ENCODE measurements around the gene TUBD1. TPM values are rescaled to one million over a fixed set of nuclear protein-coding genes. Genes with fewer than 3 reads are reported as not detected.
"Not testable (repeated sequence)": the region's sequence is repeated elsewhere in the genome, so short reads cannot be mapped to it uniquely, and the experiment has no call there.

TUBD1 gene
- total and polyA plus RNA-seq, 3 donors from 2014 or later, result 7.8 to 13.9 (median 12.9) TPM

DNA sequence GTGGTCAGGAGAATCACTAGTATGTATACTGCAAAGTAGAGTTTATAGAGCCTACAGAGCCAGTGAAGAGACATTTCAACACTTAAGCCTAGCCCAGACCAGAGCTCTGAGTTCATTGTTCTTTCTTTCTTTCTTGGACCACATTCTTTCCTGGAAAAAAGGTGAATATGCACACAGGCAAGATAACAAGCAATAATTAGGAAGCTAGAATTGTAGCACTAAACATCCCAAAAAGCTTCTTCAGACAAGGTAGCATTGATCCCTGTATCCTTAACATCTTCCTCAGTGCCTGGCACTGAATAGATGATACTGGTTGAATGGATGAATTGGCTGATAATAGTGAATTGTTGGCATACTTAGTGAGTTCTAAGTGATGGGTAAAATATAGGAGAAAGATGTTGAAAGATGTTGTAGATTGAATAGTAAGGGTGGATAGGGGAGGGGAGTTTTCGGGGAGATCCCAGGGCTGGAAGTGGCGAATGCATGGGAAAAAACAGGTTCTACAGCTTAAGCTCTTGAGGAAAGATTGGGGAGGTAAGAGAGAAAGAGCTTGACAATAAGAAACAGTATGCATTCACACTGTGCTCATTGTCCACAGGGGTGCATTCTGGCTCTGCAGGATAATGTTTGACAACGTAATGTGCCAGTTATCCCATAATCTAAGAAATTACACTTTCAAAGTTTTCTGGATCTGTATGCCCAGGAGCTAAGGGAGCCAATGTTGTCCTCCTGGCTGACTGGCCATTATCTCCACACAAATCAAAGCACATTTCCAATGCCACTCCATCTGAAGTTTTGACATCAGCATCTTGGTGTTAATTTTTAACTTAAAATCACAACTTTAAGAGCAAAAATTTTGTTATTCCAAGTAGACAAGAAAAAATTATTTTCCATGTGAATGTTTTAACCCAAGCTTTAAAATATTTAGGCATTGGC, 35.6 kb downstream of the TUBD1 start:
- no peaks in the 10 kb centered on the region for H3K27me3 ChIP-seq
- no peaks in the 10 kb centered on the region for H3K36me3 ChIP-seq (ENCODE audit: low read depth, missing control alignments)
- TF ChIP-seq CTCF (IDR thresholded peaks at IDR 0.05) (no peak), POLR2A (IDR thresholded peaks at IDR 0.05) (no peak)
- H3K9me3 ChIP-seq, result no peaks in the 10 kb centered on the region
- WGBS, 2 donors, result 89 to 91% methylated on average over 3 of the region's 3 CpGs
- DNase-seq, result no peak
- no peak overlapping the region for H3K27ac ChIP-seq
- intact Hi-C loops (cut with DNase I; ENCODE audit: low total_unique reads), result no loop called here
- no peak overlapping the region for H3K4me3 ChIP-seq
- H3K4me1 ChIP-seq, result peaks cover 16% of the 10 kb centered on the region

- intact Hi-C loops (cut with DNase I; ENCODE audit: low total_unique reads); H3K4me3 ChIP-seq; H3K9me3 ChIP-seq; H3K36me3 ChIP-seq (ENCODE audit: low read depth, missing control alignments); DNase-seq; H3K27me3 ChIP-seq: not testable (repeated sequence)
- WGBS, 2 donors, result 66 to 76% methylated on average over 10 of the region's 10 CpGs
- peaks cover 26% of the 10 kb centered on the region for H3K4me1 ChIP-seq
- peak overlapping the region in 1 of 2 donors; percentile 38 for H3K27ac ChIP-seq
These were observed 38.6 kb downstream of the TUBD1 start for GRCh38 chr17:59853919-59854729.

GRCh38 chr17:59853168-59853918, 39.4 kb downstream of the TUBD1 start:
- TF ChIP-seq POLR2A (IDR thresholded peaks at IDR 0.05), result no peak
- TF ChIP-seq CTCF (IDR thresholded peaks at IDR 0.05), result no peak
- 61 to 73% methylated on average over 14 of the region's 14 CpGs for WGBS, 2 donors
- Histone ChIP-seq H3K27ac (peak overlapping the region in 1 of 2 donors; percentile 38), H3K27me3 (no peaks in the 10 kb centered on the region), H3K9me3 (no peaks in the 10 kb centered on the region), H3K4me1 (peaks cover 26% of the 10 kb centered on the region), H3K36me3 (ENCODE audit: low read depth, missing control alignments) (no peaks in the 10 kb centered on the region), H3K4me3 (no peak overlapping the region)
- intact Hi-C loops (cut with DNase I; ENCODE audit: low total_unique reads), result no loop called here
- no peak for DNase-seq

GRCh38 chr17:59852847-59853167, 39.9 kb downstream of the TUBD1 start:
- intact Hi-C loops (cut with DNase I; ENCODE audit: low total_unique reads); H3K4me3 ChIP-seq; H3K27me3 ChIP-seq; DNase-seq; H3K36me3 ChIP-seq (ENCODE audit: low read depth, missing control alignments); H3K9me3 ChIP-seq: not testable (repeated sequence)
- peaks cover 28% of the 10 kb centered on the region for H3K4me1 ChIP-seq
- 93 to 95% methylated on average over 7 of the region's 7 CpGs for WGBS, 2 donors
- H3K27ac ChIP-seq, result peak overlapping the region in 1 of 2 donors; percentile 38

DNA sequence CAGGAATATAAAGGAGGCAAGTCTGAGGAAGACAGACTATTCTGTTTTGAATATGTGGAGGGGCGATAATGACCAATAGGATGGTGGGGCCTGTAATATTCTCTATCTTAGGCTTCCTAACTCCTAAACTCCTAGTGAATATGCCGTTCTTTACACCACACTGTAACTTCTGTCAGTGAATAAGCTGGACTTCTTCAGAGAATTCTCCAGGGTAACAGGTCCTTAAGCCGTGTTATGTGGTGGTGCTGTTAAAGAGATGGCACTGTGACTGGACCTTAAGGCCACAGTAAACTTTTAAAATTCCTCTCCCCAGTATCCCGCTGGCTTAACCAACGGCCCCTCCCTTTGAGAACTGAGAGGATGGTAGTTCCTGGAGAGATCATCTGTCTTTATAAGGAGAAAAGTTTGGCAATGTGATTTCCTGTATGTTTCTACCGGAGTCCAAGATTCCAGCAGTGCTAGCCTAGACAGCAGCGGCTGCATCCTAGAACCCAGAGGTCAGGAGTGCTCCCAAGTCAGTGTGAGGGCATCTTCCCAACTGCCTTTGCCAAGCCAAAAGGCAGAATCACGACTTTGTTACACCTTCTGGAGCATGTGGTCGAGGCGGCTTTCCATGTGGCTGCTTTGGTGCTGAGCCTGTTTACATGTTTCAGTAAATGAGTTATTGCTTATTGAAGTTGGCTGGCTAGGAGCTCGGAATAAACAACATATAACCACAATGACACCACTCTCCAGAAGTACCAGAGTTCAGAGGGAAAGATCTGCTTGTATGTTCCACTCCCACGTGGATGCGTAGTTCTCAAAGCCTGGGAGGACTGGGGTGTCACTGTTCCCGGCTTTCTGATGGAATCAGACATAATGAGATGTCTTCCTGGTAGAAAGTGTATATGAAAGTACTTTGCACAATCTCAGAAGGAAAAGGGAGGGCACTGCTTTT, 41.0 kb downstream of the TUBD1 start:
- Histone ChIP-seq H3K9me3 (no peaks in the 10 kb centered on the region), H3K27me3 (no peaks in the 10 kb centered on the region), H3K36me3 (ENCODE audit: low read depth, missing control alignments) (no peaks in the 10 kb centered on the region), H3K4me1 (peaks cover 34% of the 10 kb centered on the region), H3K27ac (peak overlapping the region; percentile 38 to 39), H3K4me3 (no peak overlapping the region)
- TF ChIP-seq CTCF (IDR thresholded peaks at IDR 0.05), result no peak
- 41 to 48% methylated on average over 11 to 14 of the region's 14 CpGs for WGBS, 2 donors
- DNase-seq, result peak; percentile 49
- intact Hi-C loops (cut with DNase I; ENCODE audit: low total_unique reads), result no loop called here

- peaks cover 47% of the 10 kb centered on the region for H3K4me1 ChIP-seq
- DNase-seq; H3K27ac ChIP-seq; H3K36me3 ChIP-seq (ENCODE audit: low read depth, missing control alignments); H3K27me3 ChIP-seq; H3K9me3 ChIP-seq; intact Hi-C loops (cut with DNase I; ENCODE audit: low total_unique reads); H3K4me3 ChIP-seq: not testable (repeated sequence)
- WGBS, 2 donors, result 96% methylated on average over 15 of the region's 15 CpGs
These were observed 42.4 kb downstream of the TUBD1 start for GRCh38 chr17:59850311-59850710.
